Nephron (organoid): Measurements from ENCODE around the gene NEK7.

ENCODE experiments used
- H3K27ac Mint-ChIP-seq, 3 experiments: 2 replicates each; pipeline ENCODE4 v1.8.0; 2020; ENCODE audit warnings: mixed read lengths in 3 of 3, mild to moderate bottlenecking in 2 of 3, moderate library complexity in 1 of 3
- H3K27me3 Mint-ChIP-seq: 2 replicates; pipeline ENCODE4 v1.8.0; 2021; ENCODE audit warnings: low read depth, mild to moderate bottlenecking, moderate library complexity, mixed read lengths
- H3K36me3 Mint-ChIP-seq: 2 replicates; pipeline ENCODE4 v1.8.0; 2020; ENCODE audit warnings: low read depth, mixed read lengths
- H3K4me1 Mint-ChIP-seq: 2 replicates; pipeline ENCODE4 v1.8.0; 2020; ENCODE audit warnings: mixed read lengths
- H3K4me3 Mint-ChIP-seq, 3 experiments: 2 replicates each; pipeline ENCODE4 v1.8.0; 2020; ENCODE audit warnings: mild to moderate bottlenecking in 3 of 3, mixed read lengths in 3 of 3, moderate library complexity in 2 of 3
- H3K9me3 Mint-ChIP-seq: 2 replicates; pipeline ENCODE4 v1.8.0; 2020; ENCODE audit warnings: mixed read lengths
- TF ChIP-seq, protein P1 (sequence below), 3 experiments: fragments of 200-600 bp; sonication (generic); IDR thresholded peaks; one replicate each; pipeline ENCODE4 v1.5.0; 2021; ENCODE audit warnings: antibody characterized with exemption in 3 of 3; ENCODE audit not compliant: unreplicated experiment in 3 of 3

Gene NEK7

DNA sequence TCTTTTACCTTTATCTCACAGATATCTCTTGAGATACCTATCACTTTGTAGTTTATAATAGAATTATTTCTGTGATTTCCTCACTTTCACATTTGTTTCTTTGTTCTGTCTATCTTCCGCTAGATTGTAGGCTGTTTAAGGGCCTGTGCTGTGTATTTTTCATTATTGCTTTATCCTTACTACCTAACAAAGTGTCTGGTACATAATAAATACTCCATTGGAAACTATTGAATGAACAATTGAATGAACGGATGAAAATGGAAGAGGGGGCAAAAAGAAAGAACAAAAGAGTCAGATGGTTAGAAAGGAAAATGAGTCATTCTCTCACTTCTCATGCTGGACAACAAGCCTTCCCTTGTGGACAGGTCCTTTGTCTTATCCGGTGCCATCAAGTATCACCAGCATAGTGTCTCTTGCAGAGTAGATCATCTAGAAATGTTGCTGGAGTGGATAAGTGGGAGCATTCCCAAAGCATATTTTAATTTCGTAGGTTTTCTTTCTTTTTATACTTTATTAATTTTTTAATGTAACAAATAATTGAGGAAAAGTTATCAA lies 159.8 kb downstream of the NEK7 start:
- H3K27ac Mint-ChIP-seq = no peak overlapping the region
- no peaks in the 10 kb centered on the region for H3K27me3 Mint-ChIP-seq
- TF ChIP-seq, protein P1, sequence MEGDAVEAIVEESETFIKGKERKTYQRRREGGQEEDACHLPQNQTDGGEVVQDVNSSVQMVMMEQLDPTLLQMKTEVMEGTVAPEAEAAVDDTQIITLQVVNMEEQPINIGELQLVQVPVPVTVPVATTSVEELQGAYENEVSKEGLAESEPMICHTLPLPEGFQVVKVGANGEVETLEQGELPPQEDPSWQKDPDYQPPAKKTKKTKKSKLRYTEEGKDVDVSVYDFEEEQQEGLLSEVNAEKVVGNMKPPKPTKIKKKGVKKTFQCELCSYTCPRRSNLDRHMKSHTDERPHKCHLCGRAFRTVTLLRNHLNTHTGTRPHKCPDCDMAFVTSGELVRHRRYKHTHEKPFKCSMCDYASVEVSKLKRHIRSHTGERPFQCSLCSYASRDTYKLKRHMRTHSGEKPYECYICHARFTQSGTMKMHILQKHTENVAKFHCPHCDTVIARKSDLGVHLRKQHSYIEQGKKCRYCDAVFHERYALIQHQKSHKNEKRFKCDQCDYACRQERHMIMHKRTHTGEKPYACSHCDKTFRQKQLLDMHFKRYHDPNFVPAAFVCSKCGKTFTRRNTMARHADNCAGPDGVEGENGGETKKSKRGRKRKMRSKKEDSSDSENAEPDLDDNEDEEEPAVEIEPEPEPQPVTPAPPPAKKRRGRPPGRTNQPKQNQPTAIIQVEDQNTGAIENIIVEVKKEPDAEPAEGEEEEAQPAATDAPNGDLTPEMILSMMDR (IDR thresholded peaks at IDR 0.05; ENCODE audit: unreplicated experiment in 3 of 3) = no peak
- H3K9me3 Mint-ChIP-seq = peaks cover 6% of the 10 kb centered on the region
- no peaks in the 10 kb centered on the region for H3K4me1 Mint-ChIP-seq
- no peak overlapping the region for H3K4me3 Mint-ChIP-seq
- H3K36me3 Mint-ChIP-seq = peaks cover 51% of the 10 kb centered on the region

DNA sequence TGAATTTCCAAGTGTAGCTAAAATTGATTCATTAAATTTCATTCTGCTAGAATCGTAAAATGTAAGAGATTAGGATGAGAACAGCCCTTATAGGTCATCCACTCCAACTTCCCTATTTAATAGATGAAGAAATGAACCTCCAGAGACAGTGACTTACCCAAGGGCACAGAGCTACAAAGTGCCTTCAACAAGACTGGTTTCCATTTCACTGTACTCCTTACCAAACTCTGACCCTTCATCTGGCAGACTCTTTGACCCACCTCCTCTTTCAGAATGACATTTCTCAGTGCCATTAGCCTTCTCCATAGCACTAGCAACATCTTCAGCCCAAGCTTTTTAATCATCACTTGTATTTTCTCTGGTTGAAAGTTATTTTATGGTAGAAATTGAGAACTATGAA lies 161.3 kb downstream of the NEK7 start:
- Mint-ChIP-seq H3K27me3 (no peaks in the 10 kb centered on the region), H3K4me1 (no peaks in the 10 kb centered on the region), H3K36me3 (peaks cover 42% of the 10 kb centered on the region), H3K9me3 (peaks cover 2% of the 10 kb centered on the region), H3K4me3 (no peak overlapping the region), H3K27ac (no peak overlapping the region)
- TF ChIP-seq, protein P1 (IDR thresholded peaks at IDR 0.05; ENCODE audit: unreplicated experiment in 3 of 3) = no peak

DNA sequence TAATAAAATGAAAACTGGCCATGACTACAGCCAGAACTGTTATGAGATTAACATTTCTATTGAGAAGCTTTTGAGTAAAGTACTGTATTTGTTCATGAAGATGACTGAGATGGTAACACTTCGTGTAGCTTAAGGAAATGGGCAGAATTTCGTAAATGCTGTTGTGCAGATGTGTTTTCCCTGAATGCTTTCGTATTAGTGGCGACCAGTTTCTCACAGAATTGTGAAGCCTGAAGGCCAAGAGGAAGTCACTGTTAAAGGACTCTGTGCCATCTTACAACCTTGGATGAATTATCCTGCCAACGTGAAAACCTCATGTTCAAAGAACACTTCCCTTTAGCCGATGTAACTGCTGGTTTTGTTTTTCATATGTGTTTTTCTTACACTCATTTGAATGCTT lies 164.0 kb downstream of the NEK7 start:
- no peak overlapping the region for H3K27ac Mint-ChIP-seq
- H3K27me3 Mint-ChIP-seq = no peaks in the 10 kb centered on the region
- TF ChIP-seq, protein P1 (IDR thresholded peaks at IDR 0.05; ENCODE audit: unreplicated experiment in 3 of 3) = no peak
- peaks cover 19% of the 10 kb centered on the region for H3K36me3 Mint-ChIP-seq
- H3K9me3 Mint-ChIP-seq = no peaks in the 10 kb centered on the region
- no peaks in the 10 kb centered on the region for H3K4me1 Mint-ChIP-seq
- no peak overlapping the region for H3K4me3 Mint-ChIP-seq

DNA sequence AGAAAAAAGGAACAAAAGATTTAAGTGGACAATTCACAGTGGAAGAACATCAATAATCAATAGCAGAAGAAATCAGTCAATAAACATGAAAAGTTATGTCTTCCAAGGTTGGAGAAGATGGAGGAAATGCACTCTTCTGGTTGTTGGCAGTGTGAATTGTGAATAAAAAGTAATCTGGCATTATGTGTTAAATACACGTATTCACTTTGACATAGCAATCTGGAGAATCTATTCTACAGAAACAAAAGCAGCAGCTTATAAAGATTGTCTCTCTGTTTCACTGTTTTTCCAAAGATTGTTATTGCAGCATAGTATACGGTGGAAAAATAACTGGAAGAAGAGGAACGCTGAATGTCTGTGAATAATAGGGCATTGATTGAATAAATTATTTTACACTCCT lies 169.4 kb downstream of the NEK7 start:
- Mint-ChIP-seq H3K4me3 (no peak overlapping the region), H3K36me3 (no peaks in the 10 kb centered on the region), H3K4me1 (no peaks in the 10 kb centered on the region), H3K9me3 (no peaks in the 10 kb centered on the region), H3K27me3 (no peaks in the 10 kb centered on the region), H3K27ac (no peak overlapping the region)
- TF ChIP-seq, protein P1 (IDR thresholded peaks at IDR 0.05; ENCODE audit: unreplicated experiment in 3 of 3) = no peak

DNA sequence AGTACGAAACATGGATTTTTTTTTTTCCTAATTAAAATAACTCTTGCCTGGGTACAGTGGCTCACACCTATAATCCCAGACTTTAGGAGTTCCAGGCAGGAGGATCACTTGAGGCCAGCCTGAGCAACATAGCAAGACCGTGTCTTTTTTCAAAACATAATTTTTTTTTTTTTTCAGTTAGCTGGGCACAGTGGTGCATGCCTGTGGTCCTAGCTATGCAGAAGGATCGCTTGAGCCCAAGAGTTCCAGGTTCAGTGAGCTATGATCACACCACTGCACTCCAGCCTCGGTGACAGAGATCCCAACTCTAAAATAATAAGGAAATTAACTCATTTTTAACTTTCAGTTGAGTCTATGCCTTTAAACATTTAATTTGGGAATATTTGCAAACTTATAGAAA lies 170.1 kb downstream of the NEK7 start:
- TF ChIP-seq, protein P1 (IDR thresholded peaks at IDR 0.05; ENCODE audit: unreplicated experiment in 3 of 3) = no peak
- H3K27ac Mint-ChIP-seq = no peak overlapping the region
- no peaks in the 10 kb centered on the region for H3K36me3 Mint-ChIP-seq
- no peaks in the 10 kb centered on the region for H3K27me3 Mint-ChIP-seq
- H3K4me3 Mint-ChIP-seq = no peak overlapping the region
- no peaks in the 10 kb centered on the region for H3K4me1 Mint-ChIP-seq
- H3K9me3 Mint-ChIP-seq = no peaks in the 10 kb centered on the region

DNA sequence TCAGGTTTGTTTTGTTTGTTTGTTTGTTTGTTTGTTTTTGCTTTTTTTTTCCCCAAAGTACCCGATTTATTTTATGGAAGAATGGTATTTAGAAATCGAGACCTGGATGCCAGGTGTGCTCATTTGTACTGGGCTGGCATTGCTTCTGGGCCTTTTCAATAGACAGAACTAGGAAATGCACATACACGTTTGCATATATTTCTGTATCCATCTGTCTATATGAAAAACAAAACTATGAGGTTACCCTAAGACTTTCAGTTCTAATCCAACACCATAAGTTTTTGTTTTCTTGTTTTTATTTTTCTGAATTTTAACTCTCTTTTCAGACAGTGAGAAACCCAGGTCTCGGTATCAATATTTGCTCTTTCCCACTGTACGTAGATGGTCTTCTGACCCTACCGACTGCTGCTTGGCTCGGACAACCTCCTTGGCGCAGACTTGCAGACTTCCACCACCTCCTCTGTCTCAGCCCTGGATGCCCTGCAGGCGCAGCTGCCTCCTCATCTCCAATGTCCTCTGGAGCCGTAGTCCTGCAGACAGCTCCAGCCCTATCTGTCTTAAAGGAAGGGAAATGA lies 171.7 kb downstream of the NEK7 start:
- Mint-ChIP-seq H3K9me3 (no peaks in the 10 kb centered on the region), H3K27me3 (no peaks in the 10 kb centered on the region), H3K4me1 (no peaks in the 10 kb centered on the region), H3K27ac (no peak overlapping the region), H3K4me3 (no peak overlapping the region), H3K36me3 (no peaks in the 10 kb centered on the region)
- TF ChIP-seq, protein P1 (IDR thresholded peaks at IDR 0.05; ENCODE audit: unreplicated experiment in 3 of 3) = no peak
